Neutrophil (primary cell): Measurements from ENCODE around the gene RBM10.
"Not testable (repeated sequence)": the region's sequence is repeated elsewhere in the genome, so short reads cannot be mapped to it uniquely, and the experiment has no call there.

Source experiments
- H3K27ac ChIP-seq: fragments of 200-600 bp; sonication (generic); 2 replicates; pipeline ENCODE4 v1.5.1; 2016; ENCODE audit warnings: mild to moderate bottlenecking, moderate library complexity
- H3K27me3 ChIP-seq: fragments of 200-600 bp; sonication (generic); 2 replicates; pipeline ENCODE4 v1.6.0; 2016; ENCODE audit warnings: mild to moderate bottlenecking
- H3K36me3 ChIP-seq: fragments of 200-600 bp; sonication (generic); 2 replicates; pipeline ENCODE4 v1.5.1; 2017
- H3K4me1 ChIP-seq, 2 experiments: fragments of 200-600 bp in 1 of 2; sonication (generic) in 1 of 2; 1 replicate in 1 of 2; 2 replicates in 1 of 2; pipeline versions ENCODE4 v1.5.1 to v1.6.1; 2013 to 2016; ENCODE audit warnings: low read depth in 1 of 2, low read length in 1 of 2, mild to moderate bottlenecking in 1 of 2, moderate library complexity in 1 of 2; ENCODE audit not compliant: control insufficient read depth in 1 of 2, insufficient read depth in 1 of 2
- H3K4me3 ChIP-seq, 2 experiments: fragments of 200-600 bp in 1 of 2; sonication (generic) in 1 of 2; 1 replicate in 1 of 2; 2 replicates in 1 of 2; pipeline ENCODE4 v1.5.1; 2013 to 2016; ENCODE audit warnings: low read depth in 1 of 2, low read length in 1 of 2, mild to moderate bottlenecking in 1 of 2, moderate library complexity in 1 of 2
- H3K9me3 ChIP-seq: fragments of 200-600 bp; sonication (generic); 2 replicates; pipeline ENCODE4 v1.5.1; 2016
- TF ChIP-seq, protein P1 (sequence below): fragments of 200-600 bp; sonication (generic); IDR thresholded peaks from 2 replicates; pipeline ENCODE4 v1.5.1; 2016; ENCODE audit warnings: antibody characterized with exemption

Gene RBM10

GRCh38 chrX:47144626-47145394, at the start of gene RBM10, which contains the start of gene NDUFB11:
Gene RBM10 (plus strand): TSS chrX:47145221. CDS start chrX:47147482, 2,261 bp downstream.
Gene NDUFB11 (minus strand): TSS chrX:47144702. CDS start chrX:47144679, 23 bp downstream.
- no peaks in the 10 kb centered on the region for H3K36me3 ChIP-seq
- peak within 1 kb of the TSS; percentile 73 to 79 for H3K4me3 ChIP-seq
- peaks cover 23% of the 10 kb centered on the region in 2 experiments for H3K4me1 ChIP-seq
- peak within 1 kb of the TSS; percentile 95 for H3K27ac ChIP-seq
- TF ChIP-seq, protein P1, sequence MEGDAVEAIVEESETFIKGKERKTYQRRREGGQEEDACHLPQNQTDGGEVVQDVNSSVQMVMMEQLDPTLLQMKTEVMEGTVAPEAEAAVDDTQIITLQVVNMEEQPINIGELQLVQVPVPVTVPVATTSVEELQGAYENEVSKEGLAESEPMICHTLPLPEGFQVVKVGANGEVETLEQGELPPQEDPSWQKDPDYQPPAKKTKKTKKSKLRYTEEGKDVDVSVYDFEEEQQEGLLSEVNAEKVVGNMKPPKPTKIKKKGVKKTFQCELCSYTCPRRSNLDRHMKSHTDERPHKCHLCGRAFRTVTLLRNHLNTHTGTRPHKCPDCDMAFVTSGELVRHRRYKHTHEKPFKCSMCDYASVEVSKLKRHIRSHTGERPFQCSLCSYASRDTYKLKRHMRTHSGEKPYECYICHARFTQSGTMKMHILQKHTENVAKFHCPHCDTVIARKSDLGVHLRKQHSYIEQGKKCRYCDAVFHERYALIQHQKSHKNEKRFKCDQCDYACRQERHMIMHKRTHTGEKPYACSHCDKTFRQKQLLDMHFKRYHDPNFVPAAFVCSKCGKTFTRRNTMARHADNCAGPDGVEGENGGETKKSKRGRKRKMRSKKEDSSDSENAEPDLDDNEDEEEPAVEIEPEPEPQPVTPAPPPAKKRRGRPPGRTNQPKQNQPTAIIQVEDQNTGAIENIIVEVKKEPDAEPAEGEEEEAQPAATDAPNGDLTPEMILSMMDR = peak; percentile 86
- no peaks in the 10 kb centered on the region for H3K27me3 ChIP-seq
- no peaks in the 10 kb centered on the region for H3K9me3 ChIP-seq

DNA sequence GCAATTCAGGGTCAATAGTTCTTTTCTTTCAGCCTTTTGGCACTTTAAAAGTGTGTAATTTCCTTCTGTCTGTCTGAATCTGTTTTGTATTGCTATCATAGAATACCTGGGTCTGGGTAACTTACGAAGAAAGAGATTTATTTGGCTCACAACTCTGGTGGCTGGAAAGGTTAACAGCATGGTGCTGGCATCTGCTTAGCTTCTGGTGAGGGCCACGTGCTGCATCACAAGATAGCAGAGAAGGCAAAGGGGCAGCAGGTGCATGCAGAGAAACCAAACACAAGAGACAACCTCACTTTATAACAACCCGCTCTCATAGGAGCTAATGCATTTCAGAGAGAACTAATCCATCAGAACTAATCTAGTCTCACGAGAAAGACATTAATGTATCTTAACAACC, 48.0 kb upstream of the RBM10 start:
- no peaks in the 10 kb centered on the region for H3K27me3 ChIP-seq
- no peak overlapping the region for H3K27ac ChIP-seq
- H3K4me1 ChIP-seq = no peaks in the 10 kb centered on the region
- no peaks in the 10 kb centered on the region for H3K9me3 ChIP-seq
- H3K36me3 ChIP-seq = no peaks in the 10 kb centered on the region
- TF ChIP-seq, protein P1 = no peak
- H3K4me3 ChIP-seq = no peak overlapping the region

GRCh38 chrX:47098338-47099094, 46.5 kb upstream of the RBM10 start:
- Histone ChIP-seq H3K36me3 (no peaks in the 10 kb centered on the region), H3K27ac (no peak overlapping the region), H3K27me3 (no peaks in the 10 kb centered on the region), H3K4me3 (no peak overlapping the region), H3K9me3 (no peaks in the 10 kb centered on the region), H3K4me1 (no peaks in the 10 kb centered on the region)
- TF ChIP-seq, protein P1 = no peak

GRCh38 chrX:47101206-47101605, 43.8 kb upstream of the RBM10 start:
- no peak overlapping the region for H3K4me3 ChIP-seq
- no peaks in the 10 kb centered on the region for H3K9me3 ChIP-seq
- H3K4me1 ChIP-seq = no peaks in the 10 kb centered on the region
- no peak overlapping the region for H3K27ac ChIP-seq
- H3K27me3 ChIP-seq = no peaks in the 10 kb centered on the region
- TF ChIP-seq, protein P1 = no peak
- no peaks in the 10 kb centered on the region for H3K36me3 ChIP-seq

DNA sequence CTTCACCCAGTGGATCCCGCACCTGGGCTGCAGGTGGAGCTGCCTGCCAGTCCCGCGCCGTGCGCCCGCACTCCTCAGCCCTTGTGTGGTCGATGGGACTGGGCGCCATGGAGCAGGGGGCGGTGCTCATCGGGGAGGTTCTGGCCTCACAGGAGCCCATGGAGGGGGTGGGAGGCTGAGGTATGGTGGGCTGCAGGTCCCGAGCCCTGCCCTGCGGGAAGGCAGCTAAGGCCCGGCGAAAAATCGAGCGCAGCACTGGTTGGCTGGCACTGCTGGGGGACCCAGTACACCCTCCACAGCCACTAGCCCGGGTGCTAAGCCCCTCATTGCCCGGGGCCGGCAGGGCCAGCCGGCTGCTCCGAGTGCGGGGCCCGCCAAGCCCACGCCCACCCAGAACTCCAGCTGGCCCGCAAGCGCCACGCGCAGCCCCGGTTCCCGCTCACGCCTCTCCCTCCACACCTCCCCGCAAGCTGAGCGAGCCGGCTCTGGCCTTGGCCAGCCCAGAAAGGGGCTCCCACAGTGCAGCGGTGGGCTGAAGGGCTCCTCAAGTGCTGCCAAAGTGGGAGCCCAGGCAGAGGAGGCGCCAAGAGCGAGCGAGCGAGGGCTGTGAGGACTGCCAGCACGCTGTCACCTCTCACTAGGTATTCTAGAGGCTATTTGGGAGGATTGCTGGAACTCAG, 33.9 kb upstream of the RBM10 start:
- H3K27ac ChIP-seq, H3K9me3 ChIP-seq, H3K27me3 ChIP-seq, H3K4me3 ChIP-seq, H3K4me1 ChIP-seq, H3K36me3 ChIP-seq: not testable (repeated sequence)
